DOHH2 (cell line): ENCODE measurements around the gene NEURL3.

Source experiments
- H3F3A ChIP-seq: fragments of 200-600 bp; sonication (generic), shearing (Covaris generic); 2 replicates; pipeline ENCODE4 v1.6.0; 2016; ENCODE audit warnings: antibody characterized with exemption, mild to moderate bottlenecking; ENCODE audit not compliant: control insufficient read depth, insufficient read depth
- H3K27ac ChIP-seq: fragments of 200-600 bp; sonication (generic); 2 replicates; pipeline ENCODE4 v1.5.1; 2014; ENCODE audit warnings: low read depth, mild to moderate bottlenecking, low read length, moderate library complexity
- H3K27me3 ChIP-seq: fragments of 200-600 bp; sonication (generic); 2 replicates; pipeline ENCODE4 v1.6.1; 2014; ENCODE audit warnings: mild to moderate bottlenecking, low read length, mixed read lengths; ENCODE audit not compliant: control insufficient read depth
- H3K36me3 ChIP-seq: fragments of 200-600 bp; sonication (generic); 2 replicates; pipeline ENCODE4 v1.6.1; 2014; ENCODE audit warnings: mild to moderate bottlenecking, low read length, moderate library complexity, mixed read lengths; ENCODE audit not compliant: control insufficient read depth
- H3K4me1 ChIP-seq: fragments of 200-600 bp; sonication (generic); 2 replicates; pipeline ENCODE4 v1.6.1; 2014; ENCODE audit warnings: mild to moderate bottlenecking, low read length, mixed read lengths; ENCODE audit not compliant: control insufficient read depth
- H3K4me2 ChIP-seq: fragments of 200-600 bp; sonication (generic); 2 replicates; pipeline ENCODE4 v1.6.0; 2014; ENCODE audit warnings: mild to moderate bottlenecking, low read length, moderate library complexity
- H3K4me3 ChIP-seq: fragments of 200-600 bp; sonication (generic); 2 replicates; pipeline ENCODE4 v1.5.1; 2014; ENCODE audit warnings: mild to moderate bottlenecking, low read length, mixed read lengths
- H3K79me2 ChIP-seq: fragments of 200-600 bp; sonication (generic); 2 replicates; pipeline ENCODE4 v1.6.1; 2014; ENCODE audit warnings: mild to moderate bottlenecking, low read length, mixed read lengths; ENCODE audit not compliant: control insufficient read depth
- H3K9me2 ChIP-seq: fragments of 200-600 bp; sonication (generic); replicated peaks from 2 replicates; pipeline ENCODE4 v1.6.1; 2014; ENCODE audit warnings: mild to moderate bottlenecking, low read length, mixed read lengths; ENCODE audit not compliant: control insufficient read depth
- H3K9me3 ChIP-seq: fragments of 200-600 bp; sonication (generic); 2 replicates; pipeline ENCODE4 v1.6.1; 2014; ENCODE audit warnings: antibody characterized with exemption, low read length, mixed read lengths; ENCODE audit not compliant: control insufficient read depth, insufficient read depth
- H4K20me1 ChIP-seq: fragments of 200-600 bp; sonication (generic); 2 replicates; pipeline ENCODE4 v1.6.0; 2014; ENCODE audit warnings: low read depth, mild to moderate bottlenecking, antibody characterized with exemption, low read length, moderate library complexity; ENCODE audit not compliant: control insufficient read depth, insufficient read depth
- CTCF ChIP-seq: fragments of 200-600 bp; sonication (generic); IDR thresholded peaks from one replicate; pipeline ENCODE4 v1.5.1; 2014; ENCODE audit warnings: antibody characterized with exemption, mild to moderate bottlenecking, low read depth, low read length; ENCODE audit not compliant: poor library complexity, severe bottlenecking
- EZH2phosphoT487 ChIP-seq: fragments of 200-600 bp; sonication (generic); IDR thresholded peaks from 2 replicates; pipeline ENCODE4 v1.6.1; 2017; ENCODE audit warnings: borderline replicate concordance, mild to moderate bottlenecking, antibody characterized with exemption, low read length, moderate library complexity, mixed read lengths

NEURL3 gene

GRCh38 chr2:96526101-96526591 is 21.0 kb upstream of the NEURL3 start:
- Histone ChIP-seq H3K79me2 (no peaks in the 10 kb centered on the region), H3K27me3 (peaks cover 77% of the 10 kb centered on the region), H3K36me3 (no peaks in the 10 kb centered on the region), H3K4me3 (no peak overlapping the region), H3K9me3 (no peaks in the 10 kb centered on the region), H3K9me2 (no peaks in the 10 kb centered on the region), H3K27ac (no peak overlapping the region), H4K20me1 (no peaks in the 10 kb centered on the region), H3K4me1 (peaks cover 5% of the 10 kb centered on the region; the same call in 1 of the 2 replicates), H3F3A (no peaks in the 10 kb centered on the region), H3K4me2 (no peak overlapping the region)
- TF ChIP-seq CTCF (no peak), EZH2phosphoT487 (no peak)

- H3K27ac ChIP-seq: no peak overlapping the region
- no peaks in the 10 kb centered on the region for H3K9me2 ChIP-seq
- H3K27me3 ChIP-seq: peaks cover 67% of the 10 kb centered on the region
- H3K4me3 ChIP-seq: no peak overlapping the region
- H3K9me3 ChIP-seq: no peaks in the 10 kb centered on the region
- peaks cover 5% of the 10 kb centered on the region; the same call in 1 of the 2 replicates for H3K4me1 ChIP-seq
- no peak overlapping the region for H3K4me2 ChIP-seq
- H4K20me1 ChIP-seq: no peaks in the 10 kb centered on the region
- no peaks in the 10 kb centered on the region for H3K36me3 ChIP-seq
- TF ChIP-seq CTCF (no peak), EZH2phosphoT487 (no peak)
- no peaks in the 10 kb centered on the region for H3K79me2 ChIP-seq
- H3F3A ChIP-seq: no peaks in the 10 kb centered on the region
Measured at GRCh38 chr2:96525211-96525507, 20.0 kb upstream of the NEURL3 start.

GRCh38 chr2:96524482-96525210 is 19.5 kb upstream of the NEURL3 start:
- no peak overlapping the region for H3K4me2 ChIP-seq
- no peaks in the 10 kb centered on the region for H3F3A ChIP-seq
- no peaks in the 10 kb centered on the region for H3K9me3 ChIP-seq
- H3K4me3 ChIP-seq: no peak overlapping the region
- H4K20me1 ChIP-seq: no peaks in the 10 kb centered on the region
- peaks cover 5% of the 10 kb centered on the region; the same call in 1 of the 2 replicates for H3K4me1 ChIP-seq
- H3K9me2 ChIP-seq: no peaks in the 10 kb centered on the region
- no peaks in the 10 kb centered on the region for H3K36me3 ChIP-seq
- H3K79me2 ChIP-seq: no peaks in the 10 kb centered on the region
- H3K27ac ChIP-seq: no peak overlapping the region
- H3K27me3 ChIP-seq: peaks cover 62% of the 10 kb centered on the region
- TF ChIP-seq CTCF (no peak), EZH2phosphoT487 (no peak)
